ENCODE results near the gene DCP1B. TPM values are rescaled to one million over a fixed set of nuclear protein-coding genes. Genes with fewer than 3 reads are reported as not detected.

DCP1B gene
- total RNA-seq, 2 donors from 2014 or later, result 7.9 to 13.2 TPM

DNA sequence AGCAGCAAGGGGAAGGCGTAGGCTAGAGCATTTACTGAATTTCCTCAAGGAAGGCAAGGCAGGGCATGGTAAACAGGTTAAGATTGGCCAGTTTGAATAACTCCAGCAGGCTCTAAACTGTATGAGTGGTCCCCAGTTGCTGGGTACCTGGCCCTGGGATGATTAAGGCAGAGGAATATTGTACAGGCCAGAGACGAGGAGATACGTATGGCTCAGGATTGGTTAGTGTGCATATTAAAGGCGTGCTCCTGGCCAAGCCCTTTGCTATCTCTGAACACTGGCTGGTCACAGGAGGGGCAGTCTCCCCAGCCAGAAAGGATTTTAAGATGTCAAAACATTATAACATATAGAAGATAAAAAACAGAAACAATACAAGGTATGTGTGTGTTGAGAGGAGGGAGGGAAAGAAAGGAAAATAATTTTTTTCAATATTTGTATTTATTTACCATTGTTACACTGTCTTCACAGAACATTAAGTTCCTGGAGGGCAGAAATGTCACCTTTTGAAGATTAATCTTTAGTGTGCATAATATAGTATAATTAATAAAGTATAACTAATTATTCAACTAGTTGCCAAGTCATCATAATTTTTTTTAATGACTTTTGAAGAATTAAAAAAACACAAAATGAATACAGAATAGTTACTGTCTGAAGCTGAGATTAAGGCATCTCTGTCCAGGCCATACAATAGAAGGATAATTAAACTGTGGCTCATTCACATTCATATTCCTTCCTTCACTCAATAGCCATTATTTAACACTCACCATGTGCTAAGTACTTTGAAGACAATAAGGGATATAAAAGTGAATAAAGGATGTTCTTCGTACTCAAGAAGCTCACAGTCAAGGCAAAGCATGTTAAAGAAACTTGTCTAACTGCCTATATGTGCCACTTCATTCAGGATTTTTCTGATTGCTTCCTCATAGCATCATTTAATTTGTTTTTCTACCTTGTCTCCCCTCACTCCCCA, 41.9 kb downstream of the DCP1B start:
- WGBS, 2 donors, result 86 to 97% methylated on average over 5 of the region's 5 CpGs
- intact Hi-C loops (cut with DNase I), result no loop called here
- ATAC-seq (no peak), DNase-seq (no peak)
- no peak for TF ChIP-seq POLR2A (IDR thresholded peaks at IDR 0.05)
- TF ChIP-seq, protein P1, sequence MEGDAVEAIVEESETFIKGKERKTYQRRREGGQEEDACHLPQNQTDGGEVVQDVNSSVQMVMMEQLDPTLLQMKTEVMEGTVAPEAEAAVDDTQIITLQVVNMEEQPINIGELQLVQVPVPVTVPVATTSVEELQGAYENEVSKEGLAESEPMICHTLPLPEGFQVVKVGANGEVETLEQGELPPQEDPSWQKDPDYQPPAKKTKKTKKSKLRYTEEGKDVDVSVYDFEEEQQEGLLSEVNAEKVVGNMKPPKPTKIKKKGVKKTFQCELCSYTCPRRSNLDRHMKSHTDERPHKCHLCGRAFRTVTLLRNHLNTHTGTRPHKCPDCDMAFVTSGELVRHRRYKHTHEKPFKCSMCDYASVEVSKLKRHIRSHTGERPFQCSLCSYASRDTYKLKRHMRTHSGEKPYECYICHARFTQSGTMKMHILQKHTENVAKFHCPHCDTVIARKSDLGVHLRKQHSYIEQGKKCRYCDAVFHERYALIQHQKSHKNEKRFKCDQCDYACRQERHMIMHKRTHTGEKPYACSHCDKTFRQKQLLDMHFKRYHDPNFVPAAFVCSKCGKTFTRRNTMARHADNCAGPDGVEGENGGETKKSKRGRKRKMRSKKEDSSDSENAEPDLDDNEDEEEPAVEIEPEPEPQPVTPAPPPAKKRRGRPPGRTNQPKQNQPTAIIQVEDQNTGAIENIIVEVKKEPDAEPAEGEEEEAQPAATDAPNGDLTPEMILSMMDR (IDR thresholded peaks at IDR 0.05), result no peak
- no peak overlapping the region for H3K4me3 ChIP-seq
- no peaks in the 10 kb centered on the region for H3K4me1 ChIP-seq
- H3K27ac ChIP-seq, result no peak overlapping the region
- no peaks in the 10 kb centered on the region for H3K27me3 ChIP-seq
- no peaks in the 10 kb centered on the region for H3K9me3 ChIP-seq
- H3K36me3 ChIP-seq (replicated peaks in 1 of 2; ENCODE audit: insufficient read depth in 1 of 2, low read depth in 2 of 2), result peaks cover 0 to 9% of the 10 kb centered on the region in 2 donors

DNA sequence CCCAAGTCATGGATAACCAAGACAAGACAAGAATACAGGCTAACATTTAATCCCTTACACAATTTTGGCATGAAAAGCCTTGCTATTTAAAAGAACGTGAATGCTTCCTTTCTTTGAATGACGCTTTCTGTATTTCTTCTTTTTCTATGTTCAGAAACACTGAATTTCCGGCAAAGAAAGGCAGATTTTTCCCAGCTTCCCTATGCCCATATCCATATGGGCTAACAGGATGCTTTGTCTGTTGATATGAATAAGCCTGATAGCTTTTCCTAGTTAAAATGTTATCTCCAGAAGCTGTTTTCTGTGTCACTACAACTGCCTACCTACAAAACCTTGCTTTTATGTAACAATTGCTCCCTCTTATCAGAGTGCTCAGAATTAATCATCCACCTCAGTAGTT, 47.5 kb downstream of the DCP1B start:
- WGBS, 2 donors, result 90 to 91% methylated on average over 3 of the region's 3 CpGs
- Histone ChIP-seq H3K9me3 (no peaks in the 10 kb centered on the region), H3K4me3 (no peak overlapping the region), H3K27me3 (no peaks in the 10 kb centered on the region), H3K27ac (no peak overlapping the region), H3K4me1 (no peaks in the 10 kb centered on the region), H3K36me3 (replicated peaks in 1 of 2; ENCODE audit: insufficient read depth in 1 of 2, low read depth in 2 of 2) (peaks cover 5 to 8% of the 10 kb centered on the region in 2 donors)
- TF ChIP-seq, protein P1 (IDR thresholded peaks at IDR 0.05), result no peak
- TF ChIP-seq POLR2A (IDR thresholded peaks at IDR 0.05), result no peak
- intact Hi-C loops (cut with DNase I), result no loop called here
- DNase-seq, result no peak
- no peak for ATAC-seq

DNA sequence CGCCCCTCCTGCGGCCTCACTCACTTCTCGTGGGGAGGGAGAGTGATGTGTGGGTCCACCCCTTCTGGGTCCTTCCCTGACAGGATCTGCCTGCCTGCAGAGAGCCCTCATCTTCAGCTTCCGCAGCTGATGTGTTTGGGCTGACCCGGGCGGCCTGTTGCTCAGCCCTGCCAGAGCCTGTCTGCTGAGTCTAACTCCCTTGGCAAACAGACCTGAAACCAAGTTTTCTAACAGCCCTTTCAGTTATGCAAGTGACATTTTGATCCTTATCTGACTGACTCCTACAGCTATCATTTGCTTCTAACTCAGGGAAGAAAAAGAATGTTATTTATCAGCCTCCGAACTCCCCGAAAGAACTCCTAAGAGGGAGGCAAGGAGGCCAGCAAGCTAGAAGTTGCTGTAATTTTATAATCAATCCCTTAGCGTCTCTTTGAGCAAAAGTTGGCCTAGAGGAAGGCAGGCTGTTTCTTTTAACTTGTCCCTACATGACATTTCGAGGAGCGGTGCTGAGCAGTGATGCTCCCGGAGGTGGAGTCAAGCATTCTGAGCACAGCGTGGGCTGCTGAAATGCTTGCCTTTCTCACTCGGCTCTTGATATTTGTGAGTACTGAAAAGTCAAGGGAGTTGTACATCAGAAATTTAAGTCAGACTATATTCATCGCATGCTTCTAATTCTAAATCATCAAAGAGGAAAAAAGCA, 54.3 kb downstream of the DCP1B start:
- ATAC-seq (no peak), DNase-seq (peak in 2 of 4 donors; percentile 13 to 31)
- H3K9me3 ChIP-seq, result no peaks in the 10 kb centered on the region
- no peaks in the 10 kb centered on the region for H3K27me3 ChIP-seq
- H3K36me3 ChIP-seq (replicated peaks in 1 of 2; ENCODE audit: insufficient read depth in 1 of 2, low read depth in 2 of 2), result peaks cover 6 to 8% of the 10 kb centered on the region in 2 donors
- H3K27ac ChIP-seq, result peak overlapping the region; percentile 80 to 85 (median 84)
- intact Hi-C loops (cut with DNase I), result no loop called here
- TF ChIP-seq, protein P1 (IDR thresholded peaks at IDR 0.05), result no peak
- no peak for TF ChIP-seq POLR2A (IDR thresholded peaks at IDR 0.05)
- no peak overlapping the region for H3K4me3 ChIP-seq
- WGBS, 2 donors, result 86% methylated on average over 15 of the region's 15 CpGs
- peaks cover 25% of the 10 kb centered on the region for H3K4me1 ChIP-seq

DNA sequence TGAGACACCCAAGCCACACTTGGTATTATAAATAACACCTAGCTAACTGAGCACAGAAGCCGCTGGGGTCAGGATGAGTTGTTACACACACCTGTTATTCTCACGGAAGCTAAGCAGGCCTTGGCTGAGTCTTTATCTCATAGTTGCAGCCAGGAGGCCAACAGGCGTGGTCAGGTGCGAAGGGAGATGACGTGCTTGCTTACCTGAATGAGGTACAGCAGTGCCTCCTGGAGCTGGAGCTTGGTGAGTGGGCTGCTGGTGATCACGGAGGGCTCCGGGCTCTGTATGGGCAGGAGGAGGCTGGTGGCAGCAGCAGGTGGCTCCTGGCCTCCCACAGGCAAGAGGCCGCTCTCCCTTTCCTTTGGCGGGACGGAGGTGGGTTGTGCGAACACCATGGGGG, 55.4 kb downstream of the DCP1B start:
- DNase-seq, result peak; percentile 81 to 94 (median 90)
- H3K4me1 ChIP-seq, result peaks cover 25% of the 10 kb centered on the region
- WGBS, 2 donors, result 69 to 82% methylated on average over 9 to 10 of the region's 11 CpGs
- no peaks in the 10 kb centered on the region for H3K9me3 ChIP-seq
- peak in 1 of 3 donors; percentile 14 for TF ChIP-seq POLR2A (IDR thresholded peaks at IDR 0.05)
- TF ChIP-seq, protein P1 (IDR thresholded peaks at IDR 0.05), result peak in 4 of 7 experiments; percentile 37 to 51 (median 44)
- no peaks in the 10 kb centered on the region for H3K27me3 ChIP-seq
- H3K36me3 ChIP-seq (replicated peaks in 1 of 2; ENCODE audit: insufficient read depth in 1 of 2, low read depth in 2 of 2), result peaks cover 6 to 8% of the 10 kb centered on the region in 2 donors
- ATAC-seq, result peak; percentile 98
- intact Hi-C loops (cut with DNase I), result no loop called here
- no peak overlapping the region for H3K4me3 ChIP-seq
- H3K27ac ChIP-seq, result peak overlapping the region; percentile 80 to 85 (median 84)
